GM19025 (cell line): ENCODE measurements around the gene HOXD8.

Source experiments
- ATAC-seq: cut with Tn5 transposase; IDR thresholded peaks from one replicate; pipeline ENCODE4 v1.9.1; 2021; ENCODE audit warnings: mild to moderate bottlenecking, low read depth, moderate library complexity; ENCODE audit not compliant: unreplicated experiment

HOXD8 gene

GRCh38 chr2:176157499-176158185 is 28.1 kb downstream of the HOXD8 start:
- no peak for ATAC-seq

DNA sequence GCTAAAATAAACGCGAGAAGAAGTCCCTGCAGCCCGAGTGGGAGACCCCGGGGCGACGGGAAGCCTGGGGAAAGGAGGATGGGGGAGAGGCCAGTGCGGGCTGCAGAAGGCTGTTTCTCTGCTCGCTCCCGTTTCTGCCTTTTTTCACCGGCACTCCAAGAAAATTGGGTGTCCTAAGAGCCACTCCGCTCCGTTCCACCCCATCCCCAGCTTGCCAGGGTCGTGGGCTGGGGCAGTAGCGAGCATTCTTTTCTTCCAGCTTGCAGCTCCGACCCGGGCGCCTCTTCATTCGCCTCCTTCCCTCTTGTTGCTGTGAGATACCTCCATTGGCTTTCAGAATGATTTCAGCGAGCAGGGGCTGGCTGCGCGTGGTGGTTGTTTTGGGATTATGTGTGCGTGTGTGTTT is 28.7 kb downstream of the HOXD8 start:
- no peak for ATAC-seq

DNA sequence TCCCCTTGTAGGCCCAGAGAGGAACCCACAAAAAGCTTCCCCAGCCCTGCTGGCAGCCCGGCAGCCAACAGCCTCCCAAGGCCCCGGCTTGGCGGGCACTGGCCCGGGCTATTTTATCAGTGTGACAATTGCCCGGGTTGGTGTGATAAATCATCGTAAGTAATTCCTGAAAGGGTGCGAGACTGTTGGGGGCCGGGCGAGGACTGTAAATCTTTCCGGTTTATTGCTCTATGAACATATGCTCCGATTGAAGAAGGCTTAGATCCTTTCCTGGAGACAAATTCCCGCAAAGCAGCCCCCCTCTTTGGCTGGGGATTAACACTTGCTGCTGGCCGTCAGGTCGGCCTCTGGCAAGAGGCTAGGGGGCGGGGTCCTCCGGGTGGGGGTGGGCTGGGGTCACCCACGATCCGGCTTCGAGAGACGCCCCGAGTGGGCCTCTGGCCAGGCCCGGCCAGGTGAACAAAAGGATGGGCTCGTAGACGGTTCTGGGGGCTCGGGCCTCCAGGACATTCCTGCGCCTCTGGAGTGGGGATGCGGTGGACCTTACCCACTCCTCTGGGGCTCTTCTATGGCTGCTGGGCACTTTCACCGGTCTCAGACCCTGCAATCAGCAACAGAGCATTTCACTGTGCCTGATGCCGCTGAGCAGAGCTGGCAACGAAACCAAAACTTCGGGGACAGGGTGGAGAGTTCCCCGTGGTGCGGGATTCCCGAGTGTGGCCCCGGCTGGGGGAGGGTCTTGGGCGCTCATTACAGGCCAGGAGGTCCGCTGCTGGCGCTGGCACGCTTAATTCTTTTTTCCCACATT is 29.6 kb downstream of the HOXD8 start:
- no peak for ATAC-seq

DNA sequence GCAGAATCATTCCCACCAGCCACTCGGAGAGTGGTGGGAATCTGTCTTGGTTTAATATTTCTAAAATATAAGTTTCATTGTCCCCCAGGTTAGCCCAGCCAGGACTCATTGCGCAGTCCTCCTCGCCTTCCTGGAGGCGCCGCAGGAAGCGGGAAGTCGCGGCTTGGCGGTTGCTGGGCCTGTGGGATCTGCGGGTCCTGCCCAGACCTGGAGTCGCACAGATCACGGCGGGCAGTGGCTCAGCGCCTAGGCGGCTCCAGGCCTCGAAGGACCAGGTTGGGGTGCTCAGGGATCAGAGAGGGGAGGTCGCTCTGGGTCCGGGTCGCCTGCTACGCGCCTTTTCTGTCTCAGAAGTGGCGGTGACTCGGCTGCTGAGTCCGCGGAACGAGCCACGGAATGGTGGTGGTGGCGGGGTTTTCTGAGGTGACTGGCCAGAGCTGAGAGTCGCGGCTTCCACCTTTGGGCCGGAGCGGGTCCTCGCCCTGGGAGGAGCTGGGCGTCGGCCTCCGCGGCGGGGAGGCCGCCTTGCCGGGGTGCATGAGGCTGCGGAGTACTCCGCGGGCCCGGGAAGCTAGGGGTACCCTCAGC is 30.3 kb downstream of the HOXD8 start:
- ATAC-seq, result no peak

- ATAC-seq, result no peak
Measured at GRCh38 chr2:176160251-176160985, 30.9 kb downstream of the HOXD8 start.

DNA sequence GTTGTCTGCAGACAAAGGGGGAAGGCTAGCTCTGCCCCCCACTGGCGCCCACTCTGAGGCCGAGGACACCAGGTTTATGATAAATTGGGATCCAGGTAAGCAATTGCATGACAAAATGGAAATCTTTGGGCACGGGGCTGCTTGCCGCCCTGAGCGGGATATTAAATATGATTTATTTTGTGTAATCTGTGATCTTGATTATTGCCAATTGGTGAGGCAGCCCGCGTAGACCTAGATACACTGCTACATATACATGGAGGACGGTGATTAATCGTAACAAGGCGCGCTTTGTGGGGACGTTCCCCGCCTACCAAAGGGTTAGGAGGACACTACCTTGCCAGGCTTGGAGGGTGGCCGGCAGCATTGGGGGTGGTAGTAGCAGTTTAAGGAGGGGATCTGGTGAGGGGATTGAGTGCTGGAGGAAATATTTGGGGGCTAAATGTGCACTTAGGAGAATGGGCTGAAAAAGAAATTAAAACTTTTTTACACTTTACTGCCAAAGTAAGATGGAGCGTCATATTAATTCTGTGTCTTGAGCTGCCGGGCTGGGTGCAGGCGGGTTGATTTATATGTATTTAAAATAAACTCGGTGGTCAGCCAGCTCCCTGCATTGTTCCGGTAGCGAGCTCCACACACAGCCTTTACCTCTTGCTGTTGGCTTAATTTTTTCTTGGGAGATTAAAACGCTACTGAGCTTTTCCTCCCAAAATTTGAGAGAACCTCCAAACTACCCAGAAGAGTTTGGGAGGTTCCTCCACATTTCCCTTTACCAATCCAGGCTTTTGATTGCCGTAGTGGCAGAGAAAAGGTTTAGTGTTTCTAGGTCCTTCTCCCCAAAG is 31.7 kb downstream of the HOXD8 start:
- no peak for ATAC-seq

DNA sequence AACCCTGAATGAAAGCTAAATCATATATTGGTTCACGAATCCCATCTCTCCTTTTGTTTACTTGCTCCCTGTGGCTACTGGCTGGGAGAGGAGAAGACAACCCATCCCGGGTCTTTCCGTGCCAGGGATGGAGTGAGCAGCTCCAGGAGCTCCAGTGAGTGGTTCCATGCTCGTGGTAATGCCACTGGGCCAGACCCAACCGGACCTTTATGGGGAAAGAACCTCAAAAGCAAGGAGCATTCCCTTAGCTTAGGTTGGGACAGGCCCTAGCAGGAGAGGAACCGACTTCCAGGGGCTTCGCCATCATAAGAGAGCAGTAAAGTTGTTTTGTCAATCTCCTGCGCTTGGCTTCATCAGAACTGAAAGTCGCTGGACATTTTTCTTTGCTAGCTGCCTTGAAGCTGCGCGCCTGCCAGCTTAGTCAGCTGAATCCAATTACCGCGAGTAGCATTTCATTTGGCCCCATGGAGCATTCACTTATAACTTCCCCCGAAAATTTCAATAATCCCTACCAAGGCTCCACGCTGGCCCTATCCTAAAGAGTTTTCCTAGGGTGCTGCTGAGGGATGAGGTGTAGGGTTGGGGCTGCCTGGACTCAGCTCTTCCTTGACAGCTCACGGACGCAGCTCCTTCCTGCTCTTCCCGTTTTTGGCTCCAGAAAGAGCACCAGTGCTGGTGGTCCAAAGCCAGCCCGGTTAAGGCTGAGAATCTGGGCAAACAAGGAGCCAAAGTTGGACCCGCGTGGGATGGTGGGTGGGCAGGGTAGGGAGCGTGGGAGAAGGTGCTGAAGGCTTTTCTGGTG is 32.5 kb downstream of the HOXD8 start:
- no peak for ATAC-seq

DNA sequence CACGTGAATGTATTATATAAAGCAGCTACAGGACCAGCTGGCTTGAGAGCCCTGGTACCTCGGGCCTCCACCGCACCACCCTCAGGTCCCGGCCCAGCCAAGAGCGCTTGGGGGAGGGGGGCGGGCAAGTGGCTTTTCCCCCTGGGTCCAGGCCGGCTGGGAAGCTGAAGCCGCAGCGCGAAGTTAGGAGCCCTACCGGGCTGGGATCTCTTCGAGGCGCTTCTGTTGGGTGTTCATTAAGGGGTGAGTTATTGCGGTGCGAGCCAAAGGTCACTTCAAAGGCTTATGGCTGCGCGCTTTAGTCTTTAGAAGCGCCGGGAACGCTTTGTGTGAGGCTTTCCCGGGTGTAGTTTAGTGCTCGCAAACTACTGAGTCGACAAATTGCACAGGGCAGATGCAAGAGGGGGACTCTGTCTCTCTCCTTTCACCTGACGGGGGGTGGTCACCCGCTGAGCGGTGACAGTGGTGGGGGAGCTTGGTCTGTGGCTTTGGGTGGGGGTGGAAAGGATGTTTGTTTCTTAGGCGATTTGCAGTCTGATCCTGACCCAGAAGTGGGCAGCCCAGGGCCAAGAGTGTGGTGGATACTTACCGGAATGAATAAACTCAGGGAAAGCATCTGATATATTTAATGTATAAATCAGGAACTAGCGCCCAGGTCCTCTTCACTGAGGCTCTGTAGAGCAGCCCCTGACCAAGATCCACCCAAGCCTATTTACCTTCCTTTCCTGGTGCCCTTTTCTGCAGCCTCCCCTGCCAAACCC is 33.6 kb downstream of the HOXD8 start:
- ATAC-seq, result no peak

DNA sequence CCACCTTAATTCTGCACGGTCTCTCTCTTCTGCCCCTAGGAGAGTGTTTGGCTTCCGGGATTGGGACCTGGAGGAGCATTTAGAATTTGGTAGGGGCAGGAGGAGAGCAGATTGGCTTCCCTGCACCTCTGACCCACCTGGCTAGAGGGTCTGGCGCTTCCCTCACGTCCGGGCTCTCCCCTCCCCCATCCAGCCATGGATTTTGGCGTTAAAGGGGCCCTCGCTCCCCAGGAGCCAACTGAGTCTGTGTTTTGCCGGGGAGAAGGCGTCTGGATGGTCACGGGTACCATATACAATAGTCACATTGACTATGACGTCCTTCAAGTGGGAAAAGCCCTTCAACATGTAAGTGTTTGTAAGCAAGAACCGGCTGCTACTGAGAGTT is 34.2 kb downstream of the HOXD8 start:
- ATAC-seq, result no peak

- no peak for ATAC-seq
Measured at GRCh38 chr2:176164201-176164600, 34.7 kb downstream of the HOXD8 start.

DNA sequence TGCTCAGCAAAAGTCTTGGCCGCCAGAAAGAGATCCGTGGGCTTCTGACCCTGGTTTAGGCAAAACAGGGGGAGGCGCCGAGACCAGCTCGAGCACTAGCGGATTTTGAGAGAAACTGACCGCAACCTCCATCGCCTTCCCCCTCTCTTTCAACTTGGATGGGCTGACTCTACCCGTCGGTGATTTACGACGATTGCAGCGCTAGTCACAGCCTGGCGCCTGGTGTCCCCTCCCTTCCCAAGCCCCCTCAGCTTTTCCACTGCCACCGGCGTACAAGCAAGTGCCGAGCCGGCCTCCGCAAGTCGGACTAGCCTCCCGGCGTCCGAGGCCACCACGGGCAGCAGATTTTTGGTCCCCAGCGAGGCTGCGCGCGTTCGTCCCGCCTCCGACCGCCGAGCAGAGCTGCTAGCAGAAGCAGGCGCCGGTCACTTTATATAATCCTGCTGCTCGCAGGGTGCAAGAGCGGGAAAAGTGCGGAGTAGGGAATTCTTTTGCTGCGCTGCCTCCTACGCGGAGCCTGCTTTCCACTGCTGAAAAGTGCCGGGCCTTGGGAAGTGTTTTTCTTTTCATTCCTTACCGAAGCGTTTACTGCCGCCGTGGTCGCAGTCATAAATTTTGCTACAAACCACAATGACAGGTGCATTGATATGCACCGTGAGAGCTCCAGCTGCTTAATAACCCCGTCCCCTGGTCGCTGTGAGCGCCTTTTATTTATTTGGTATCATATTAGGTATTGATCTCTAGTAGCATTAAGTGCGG is 35.3 kb downstream of the HOXD8 start:
- ATAC-seq, result no peak

DNA sequence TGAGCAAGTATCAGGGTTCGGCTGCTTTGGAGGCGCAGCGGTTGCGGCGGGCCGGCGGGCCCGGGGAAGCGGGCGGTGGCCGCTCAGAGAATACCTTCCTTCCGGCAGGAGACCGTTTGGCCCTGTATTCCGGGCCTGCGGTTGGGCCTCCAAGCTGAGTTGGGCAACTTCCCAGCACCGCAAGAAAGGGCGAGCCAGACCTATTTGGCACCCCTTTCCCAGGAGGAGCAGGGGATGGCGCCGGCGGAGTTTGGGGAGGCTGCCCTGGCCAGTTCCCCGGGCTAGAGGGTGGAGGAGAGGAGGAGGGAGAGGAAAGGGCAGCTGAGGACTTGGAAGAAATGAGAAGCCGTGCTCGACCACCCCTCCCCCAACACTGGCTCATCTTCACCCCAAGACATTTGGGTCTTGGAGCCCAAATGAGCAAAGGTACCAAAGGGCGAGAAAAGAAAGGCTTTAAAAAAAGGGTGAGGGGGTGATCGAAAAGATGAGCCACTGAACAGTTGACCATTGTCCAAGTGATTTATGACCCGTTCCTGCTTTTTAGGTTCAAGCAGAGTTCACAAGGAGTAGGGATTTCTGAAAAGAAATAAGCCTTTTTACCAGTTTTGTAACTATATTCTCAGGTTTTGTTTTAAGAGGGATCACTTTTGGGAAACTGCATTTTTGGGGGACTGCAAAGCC is 36.0 kb downstream of the HOXD8 start:
- ATAC-seq, result no peak

- ATAC-seq, result no peak
Measured at GRCh38 chr2:176166272-176166671, 36.8 kb downstream of the HOXD8 start.

DNA sequence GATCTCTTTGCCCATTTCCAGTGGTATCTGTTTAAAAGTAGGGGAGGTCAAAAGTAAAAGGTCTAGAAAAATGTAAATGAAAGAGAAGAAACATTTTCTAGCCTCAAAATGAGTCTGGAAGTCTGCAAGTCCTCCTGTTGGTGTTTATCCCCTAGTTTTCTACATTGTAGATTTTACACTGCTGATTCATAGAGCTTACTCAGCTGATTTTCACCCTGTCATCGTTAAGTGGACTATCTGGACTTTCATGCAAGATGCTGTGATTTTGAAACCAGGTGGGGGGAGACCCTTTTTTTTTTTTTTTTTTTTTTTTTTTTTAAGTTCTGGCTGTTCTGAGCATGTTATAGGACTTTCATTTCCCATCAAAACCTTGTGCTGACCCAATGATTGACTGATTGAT is 37.9 kb downstream of the HOXD8 start:
- ATAC-seq, result no peak

DNA sequence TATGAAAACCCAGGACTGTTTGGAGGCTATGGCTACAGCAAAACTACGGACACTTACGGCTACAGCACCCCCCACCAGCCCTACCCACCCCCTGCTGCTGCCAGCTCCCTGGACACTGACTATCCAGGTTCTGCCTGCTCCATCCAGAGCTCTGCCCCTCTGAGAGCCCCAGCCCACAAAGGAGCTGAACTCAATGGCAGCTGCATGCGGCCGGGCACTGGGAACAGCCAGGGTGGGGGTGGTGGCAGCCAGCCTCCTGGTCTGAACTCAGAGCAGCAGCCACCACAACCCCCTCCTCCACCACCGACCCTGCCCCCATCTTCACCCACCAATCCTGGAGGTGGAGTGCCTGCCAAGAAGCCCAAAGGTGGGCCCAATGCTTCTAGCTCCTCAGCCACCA is 39.7 kb downstream of the HOXD8 start:
- no peak for ATAC-seq

- no peak for ATAC-seq
Measured at GRCh38 chr2:176169711-176170110, 40.2 kb downstream of the HOXD8 start.

DNA sequence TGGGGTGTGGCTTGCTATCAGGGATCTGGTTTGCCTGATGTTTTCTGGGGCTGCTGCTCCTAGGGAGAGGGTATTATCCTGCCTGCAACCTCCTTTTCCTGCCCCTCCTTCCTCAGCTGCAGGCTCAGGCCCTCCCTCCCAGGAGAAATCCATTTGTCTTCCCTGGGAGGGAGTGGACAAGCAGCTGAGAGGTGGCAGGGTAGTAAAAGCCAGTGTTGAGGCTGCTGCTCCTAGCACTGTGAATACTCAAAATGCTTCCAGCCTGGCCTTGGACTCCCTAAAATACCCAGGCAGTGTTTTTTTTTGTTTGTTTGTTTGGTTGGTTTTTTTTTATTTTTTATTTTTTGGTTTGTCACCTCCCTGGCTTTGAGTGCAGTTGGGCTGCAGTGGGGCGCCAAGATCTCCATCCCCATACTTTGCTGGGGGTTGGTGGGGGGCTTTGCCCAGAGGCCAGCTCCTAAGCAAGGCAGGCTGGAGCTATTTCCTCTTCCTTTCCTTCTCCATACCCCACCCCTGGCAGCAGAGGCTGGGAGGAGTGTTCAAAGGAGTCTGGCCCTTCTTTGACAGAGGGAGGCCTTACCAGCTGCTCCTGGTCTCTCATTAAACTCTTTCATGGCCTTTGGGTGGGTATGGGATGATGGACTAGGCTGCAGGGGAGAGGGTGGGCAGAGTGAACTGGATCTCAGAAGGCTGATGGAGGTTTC is 41.2 kb downstream of the HOXD8 start:
- no peak for ATAC-seq
